Astrocyte (in vitro differentiated cells and primary cell): ENCODE results near the gene HOXA10. TPM values are rescaled to one million over a fixed set of nuclear protein-coding genes. Genes with fewer than 3 reads are reported as not detected.
A peak's percentile ranks its signal among the peaks of the same experiment; 100 is the strongest.

Source experiments
- DNase-seq: peaks from one replicate; pipeline ENCODE4 v3.0.0-alpha.2; 2010; ENCODE audit warnings: low read depth
- FAIRE-seq: peaks from 2 replicates; lab custom pipeline; 2011; peaks lifted over from hg19 to GRCh38; lab: Jason Lieb, UNC
- H2AFZ ChIP-seq: 2 replicates; pipeline ENCODE4 v1.6.0; 2012; ENCODE audit warnings: low read depth, low read length, inconsistent platforms
- H3K27ac ChIP-seq: 2 replicates; pipeline ENCODE4 v1.5.1; 2011; ENCODE audit warnings: low read depth, low read length, inconsistent platforms
- H3K27me3 ChIP-seq: 2 replicates; pipeline ENCODE4 v1.6.0; 2011; ENCODE audit warnings: low read length, inconsistent platforms; ENCODE audit not compliant: insufficient read depth
- H3K36me3 ChIP-seq: 2 replicates; pipeline ENCODE4 v1.5.1; 2011; ENCODE audit warnings: low read length, inconsistent platforms; ENCODE audit not compliant: insufficient read depth
- H3K4me1 ChIP-seq: 2 replicates; pipeline ENCODE4 v1.5.1; 2011; ENCODE audit warnings: low read length, inconsistent platforms; ENCODE audit not compliant: insufficient read depth
- H3K4me2 ChIP-seq: 2 replicates; pipeline ENCODE4 v1.6.0; 2012; ENCODE audit warnings: low read length, inconsistent platforms
- H3K4me3 ChIP-seq: 2 replicates; pipeline ENCODE4 v1.5.1; 2011; ENCODE audit warnings: low read depth, mild to moderate bottlenecking, low read length, inconsistent platforms; ENCODE audit not compliant: insufficient read depth
- H3K79me2 ChIP-seq: 2 replicates; pipeline ENCODE4 v1.6.0; 2012; ENCODE audit warnings: mild to moderate bottlenecking, low read length, inconsistent platforms; ENCODE audit not compliant: insufficient read depth
- H3K9ac ChIP-seq: 2 replicates; pipeline ENCODE4 v1.6.0; 2012; ENCODE audit warnings: mild to moderate bottlenecking, low read length, inconsistent platforms
- H3K9me3 ChIP-seq: 2 replicates; pipeline ENCODE4 v1.5.1; 2012; ENCODE audit warnings: low read depth, mild to moderate bottlenecking, low read length, inconsistent platforms; ENCODE audit not compliant: insufficient read depth
- H4K20me1 ChIP-seq: 2 replicates; pipeline ENCODE4 v1.6.0; 2012; ENCODE audit warnings: low read length, inconsistent platforms; ENCODE audit not compliant: insufficient read depth
- H3K27ac Mint-ChIP-seq: one replicate; pipeline ENCODE4 v1.8.0; 2021; ENCODE audit warnings: mild to moderate bottlenecking, mixed read lengths; ENCODE audit not compliant: unreplicated experiment
- H3K27me3 Mint-ChIP-seq: one replicate; pipeline ENCODE4 v1.8.0; 2021; ENCODE audit warnings: low read depth, mixed read lengths; ENCODE audit not compliant: unreplicated experiment
- H3K36me3 Mint-ChIP-seq: one replicate; pipeline ENCODE4 v1.8.0; 2021; ENCODE audit warnings: low read depth, mixed read lengths; ENCODE audit not compliant: unreplicated experiment
- H3K4me1 Mint-ChIP-seq: one replicate; pipeline ENCODE4 v1.8.0; 2021; ENCODE audit warnings: low read depth, mixed read lengths; ENCODE audit not compliant: unreplicated experiment
- H3K4me3 Mint-ChIP-seq: one replicate; pipeline ENCODE4 v1.8.0; 2021; ENCODE audit warnings: mild to moderate bottlenecking, moderate library complexity, mixed read lengths; ENCODE audit not compliant: unreplicated experiment
- H3K9me3 Mint-ChIP-seq: one replicate; pipeline ENCODE4 v1.8.0; 2021; ENCODE audit warnings: mild to moderate bottlenecking, mixed read lengths; ENCODE audit not compliant: unreplicated experiment
- CTCF ChIP-seq: IDR thresholded peaks from 2 replicates; pipeline ENCODE4 v1.5.1; 2011; ENCODE audit warnings: low read depth, mild to moderate bottlenecking, inconsistent platforms, low read length, moderate library complexity; ENCODE audit not compliant: insufficient read depth
- EZH2 ChIP-seq: IDR thresholded peaks from 2 replicates; pipeline ENCODE4 v1.6.1; 2012; ENCODE audit warnings: mild to moderate bottlenecking, low read length, inconsistent platforms; ENCODE audit not compliant: insufficient read depth
- total RNA-seq: library from RNA; stranded (reverse); gene quantifications from 2 replicates; pipeline ENCODE4 v1.2.1, GENCODE V29; 2021

HOXA10 gene
- total RNA-seq, 1 donor from 2014 or later: not detected

- no peaks in the 10 kb centered on the region for H3K4me1 ChIP-seq
- H3K9me3 ChIP-seq: peaks cover 3% of the 10 kb centered on the region
- Mint-ChIP-seq H3K9me3 (peaks cover 17% of the 10 kb centered on the region), H3K4me3 (no peak overlapping the region), H3K4me1 (no peaks in the 10 kb centered on the region), H3K27me3 (peaks cover 84% of the 10 kb centered on the region), H3K27ac (no peak overlapping the region), H3K36me3 (no peaks in the 10 kb centered on the region)
- DNase-seq (no peak), FAIRE-seq (no peak)
- no peak overlapping the region for H3K27ac ChIP-seq
- H3K27me3 ChIP-seq: peaks cover 94% of the 10 kb centered on the region
- TF ChIP-seq EZH2 (no peak), CTCF (no peak)
- no peaks in the 10 kb centered on the region for H3K79me2 ChIP-seq
- H3K36me3 ChIP-seq: no peaks in the 10 kb centered on the region
- no peak overlapping the region for H2AFZ ChIP-seq
- H3K9ac ChIP-seq: no peak overlapping the region
- no peak overlapping the region for H3K4me2 ChIP-seq
- no peak overlapping the region for H3K4me3 ChIP-seq
- H4K20me1 ChIP-seq: peaks cover 9% of the 10 kb centered on the region
Observed at GRCh38 chr7:27194686-27195379, 20.7 kb upstream of the HOXA10 start.

- Histone ChIP-seq H3K4me1 (peaks cover 1% of the 10 kb centered on the region), H4K20me1 (peaks cover 15% of the 10 kb centered on the region), H3K9me3 (peaks cover 4% of the 10 kb centered on the region), H3K27ac (no peak overlapping the region), H3K36me3 (no peaks in the 10 kb centered on the region), H2AFZ (no peak overlapping the region), H3K4me3 (no peak overlapping the region), H3K27me3 (peaks cover 98% of the 10 kb centered on the region), H3K79me2 (no peaks in the 10 kb centered on the region), H3K4me2 (no peak overlapping the region), H3K9ac (no peak overlapping the region)
- no peaks in the 10 kb centered on the region for H3K36me3 Mint-ChIP-seq
- no peak overlapping the region for H3K27ac Mint-ChIP-seq
- H3K9me3 Mint-ChIP-seq: peaks cover 17% of the 10 kb centered on the region
- TF ChIP-seq CTCF (no peak), EZH2 (no peak)
- no peaks in the 10 kb centered on the region for H3K4me1 Mint-ChIP-seq
- DNase-seq (no peak), FAIRE-seq (no peak)
- H3K27me3 Mint-ChIP-seq: peaks cover 89% of the 10 kb centered on the region
- no peak overlapping the region for H3K4me3 Mint-ChIP-seq
Observed at GRCh38 chr7:27194002-27194352, 19.9 kb upstream of the HOXA10 start.

GRCh38 chr7:27193335-27194001, 19.3 kb upstream of the HOXA10 start:
- peak overlapping the region; percentile 62 for H3K4me2 ChIP-seq
- H3K27me3 ChIP-seq: peaks cover 98% of the 10 kb centered on the region
- H3K79me2 ChIP-seq: no peaks in the 10 kb centered on the region
- no peak overlapping the region for H3K27ac ChIP-seq
- H3K9ac ChIP-seq: no peak overlapping the region
- peaks cover 17% of the 10 kb centered on the region for H3K9me3 Mint-ChIP-seq
- peaks cover 15% of the 10 kb centered on the region for H4K20me1 ChIP-seq
- no peak for TF ChIP-seq CTCF
- peak; percentile 48 for TF ChIP-seq EZH2
- H3K4me1 ChIP-seq: peaks cover 3% of the 10 kb centered on the region
- FAIRE-seq (no peak), DNase-seq (no peak)
- H2AFZ ChIP-seq: no peak overlapping the region
- peaks cover 89% of the 10 kb centered on the region for H3K27me3 Mint-ChIP-seq
- no peaks in the 10 kb centered on the region for H3K36me3 ChIP-seq
- no peak overlapping the region for H3K4me3 Mint-ChIP-seq
- no peaks in the 10 kb centered on the region for H3K4me1 Mint-ChIP-seq
- no peaks in the 10 kb centered on the region for H3K36me3 Mint-ChIP-seq
- no peak overlapping the region for H3K4me3 ChIP-seq
- peaks cover 6% of the 10 kb centered on the region for H3K9me3 ChIP-seq
- no peak overlapping the region for H3K27ac Mint-ChIP-seq
